ENCODE results near the gene DHPS.

DHPS gene

DNA sequence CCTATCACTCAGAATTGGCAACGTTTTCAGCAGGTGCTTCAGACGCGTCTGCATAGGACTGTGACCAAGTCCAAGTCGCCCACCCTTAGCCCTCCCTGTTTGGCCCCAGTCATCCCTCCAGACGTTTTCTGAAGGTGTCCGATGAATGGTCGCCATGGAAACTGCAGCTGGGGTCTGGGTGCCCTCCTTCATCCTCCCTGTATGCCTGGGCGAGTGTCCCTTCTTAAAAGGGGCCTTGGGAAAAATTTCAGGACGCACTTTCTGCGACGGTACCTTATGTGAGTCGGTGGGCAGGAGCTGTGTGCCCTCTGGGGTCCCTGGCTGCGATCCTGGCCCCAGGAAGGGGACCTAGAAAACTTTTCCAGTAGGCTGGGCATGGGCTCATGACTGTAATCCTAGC is 40.2 kb downstream of the DHPS start:
- DNase-seq: no peak

GRCh38 chr19:12639901-12640613 is 41.6 kb downstream of the DHPS start:
- peak; percentile 69 for DNase-seq

DNA sequence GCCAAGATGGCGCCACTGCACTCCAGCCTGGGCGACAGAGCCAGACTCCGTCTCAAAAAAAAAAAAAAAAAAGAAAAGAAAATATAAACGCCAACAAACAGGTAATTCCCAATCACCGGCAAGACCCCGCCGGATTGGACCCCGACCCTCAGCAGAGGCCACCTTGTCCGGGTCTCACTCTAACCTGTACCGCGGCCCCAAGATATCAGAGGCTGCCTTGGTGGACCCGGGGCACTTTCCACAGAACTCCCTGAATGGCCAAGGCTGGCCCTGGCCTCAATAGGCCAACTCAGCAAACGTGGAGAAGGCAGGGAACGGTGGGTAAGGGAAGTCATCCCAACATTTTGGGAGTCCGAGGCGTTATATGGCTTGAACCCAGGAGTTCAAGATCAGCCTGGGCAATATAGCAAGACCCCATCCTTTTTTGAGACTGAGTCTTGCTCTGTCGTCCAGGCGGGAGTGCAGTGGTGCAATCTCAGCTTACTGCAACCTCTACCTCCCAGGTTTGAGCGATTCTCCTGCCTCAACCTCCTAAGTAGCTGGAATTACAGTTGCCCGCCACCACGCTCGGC is 43.0 kb downstream of the DHPS start:
- no peak for DNase-seq

DNA sequence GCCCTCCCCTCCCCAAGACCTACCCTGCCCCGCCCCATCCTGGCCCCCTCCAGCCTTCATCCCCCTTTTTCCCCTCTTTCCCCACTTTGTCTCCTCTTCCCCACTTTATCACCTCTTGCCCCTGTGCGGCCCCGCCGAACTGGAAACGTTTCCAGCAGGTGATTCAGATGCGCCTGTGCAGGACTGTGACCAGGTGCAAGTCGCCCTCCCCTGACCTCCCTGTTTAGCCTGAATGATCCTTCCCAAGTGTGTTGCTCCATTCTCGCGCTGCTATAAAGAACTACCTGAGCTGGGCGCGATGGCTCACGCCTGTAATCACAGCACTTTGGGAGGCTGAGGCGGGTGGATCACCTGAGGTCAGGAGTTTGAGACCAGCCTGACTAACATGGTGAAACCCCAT is 45.0 kb downstream of the DHPS start:
- no peak for DNase-seq

- no peak for DNase-seq
Observed at GRCh38 chr19:12629215-12629614, 52.5 kb downstream of the DHPS start.

DNA sequence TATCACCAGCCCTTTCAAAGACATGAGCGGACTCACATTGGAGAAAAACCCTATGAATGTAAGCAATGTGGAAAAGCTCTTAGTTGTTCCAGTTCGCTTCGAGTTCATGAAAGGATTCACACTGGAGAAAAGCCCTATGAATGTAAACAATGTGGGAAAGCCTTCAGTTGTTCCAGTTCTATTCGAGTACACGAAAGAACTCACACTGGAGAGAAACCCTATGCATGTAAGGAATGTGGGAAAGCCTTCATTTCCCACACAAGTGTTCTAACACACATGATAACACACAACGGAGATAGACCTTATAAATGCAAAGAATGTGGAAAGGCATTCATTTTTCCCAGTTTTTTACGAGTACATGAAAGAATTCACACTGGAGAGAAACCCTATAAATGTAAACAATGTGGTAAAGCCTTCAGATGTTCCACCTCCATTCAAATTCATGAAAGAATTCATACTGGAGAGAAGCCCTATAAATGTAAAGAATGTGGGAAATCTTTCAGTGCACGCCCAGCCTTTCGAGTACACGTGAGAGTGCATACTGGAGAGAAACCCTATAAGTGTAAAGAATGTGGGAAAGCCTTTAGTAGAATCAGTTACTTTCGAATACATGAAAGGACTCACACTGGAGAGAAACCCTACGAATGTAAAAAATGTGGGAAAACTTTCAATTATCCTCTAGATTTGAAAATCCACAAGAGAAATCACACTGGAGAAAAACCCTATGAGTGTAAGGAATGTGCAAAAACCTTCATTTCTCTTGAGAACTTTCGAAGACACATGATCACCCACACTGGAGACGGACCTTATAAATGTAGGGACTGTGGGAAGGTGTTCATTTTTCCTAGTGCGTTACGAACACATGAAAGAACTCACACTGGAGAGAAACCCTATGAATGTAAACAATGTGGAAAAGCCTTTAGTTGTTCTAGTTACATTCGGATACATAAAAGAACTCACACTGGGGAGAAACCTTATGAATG is 53.3 kb downstream of the DHPS start:
- no peak for DNase-seq

DNA sequence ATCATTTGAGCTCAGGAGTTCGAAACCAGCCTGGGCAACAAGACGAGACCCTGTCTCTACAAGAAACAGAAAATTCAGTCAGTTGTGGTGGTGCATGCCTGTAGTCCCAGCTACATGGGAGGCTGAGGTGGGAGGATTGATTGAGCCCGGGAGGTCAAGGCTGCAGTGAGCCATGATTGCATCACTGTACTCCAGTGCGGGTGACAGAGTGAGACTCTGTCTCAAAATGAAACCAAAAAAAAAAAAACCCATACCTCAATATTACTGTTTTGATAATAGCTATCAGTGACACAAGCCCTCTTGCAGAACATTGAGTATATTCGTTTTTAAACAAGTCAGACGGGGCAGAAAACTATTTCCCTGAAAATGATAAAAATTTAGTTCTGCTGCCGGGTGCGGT is 54.7 kb downstream of the DHPS start:
- no peak for DNase-seq

Data from 8988T (cell line).